Panc1 (cell line): Measurements from ENCODE around the gene PHACTR4. TPM values are rescaled to one million over a fixed set of nuclear protein-coding genes. Genes with fewer than 3 reads are reported as not detected.

Experiments used
- ATAC-seq: fragments of 200-7000 bp; cut with Tn5 transposase; 2 replicates; pipeline ENCODE4 v1.9.1; 2020; ENCODE audit warnings: mild to moderate bottlenecking, moderate library complexity
- BruUV-seq: library from RNA; stranded (reverse); fragments of 400-500 nt; replicated peaks from 2 replicates; lab custom pipeline; 2021; lab: Mats Ljungman, UMichigan
- CTCF ChIA-PET: fragments of 300-600 bp; sonication (Branson Sonifier 250); formaldehyde crosslinking; loops from one replicate; lab custom pipeline; 2022; ENCODE audit warnings: antibody characterized with exemption; lab: Charles Lee
- POLR2A ChIA-PET: fragments of 300-600 bp; sonication (Branson Sonifier 250); formaldehyde crosslinking; loops from one replicate; lab custom pipeline; 2022; ENCODE audit warnings: antibody characterized with exemption; lab: Charles Lee
- DNase-seq: peaks from one replicate; pipeline ENCODE4 v3.0.0-alpha.2; 2010; ENCODE audit warnings: low read depth, low spot score
- H3K27ac ChIP-seq: 2 replicates; pipeline ENCODE4 v1.5.1; 2011; ENCODE audit warnings: mild to moderate bottlenecking, low read length, inconsistent platforms
- H3K27me3 ChIP-seq: fragments of 200-500 bp; sonication (Bioruptor generic); 2 replicates; pipeline ENCODE4 v1.6.0; 2014; ENCODE audit warnings: low read length, inconsistent platforms; ENCODE audit not compliant: control insufficient read depth, insufficient read depth
- H3K36me3 ChIP-seq: fragments of 200-500 bp; sonication (Bioruptor generic); 2 replicates; pipeline ENCODE4 v1.5.1; 2014; ENCODE audit warnings: inconsistent platforms, mild to moderate bottlenecking, low read length, moderate library complexity; ENCODE audit not compliant: control insufficient read depth, insufficient read depth
- H3K4me1 ChIP-seq: 2 replicates; pipeline ENCODE4 v1.5.1; 2011; ENCODE audit warnings: inconsistent platforms, mild to moderate bottlenecking, low read length, moderate library complexity; ENCODE audit not compliant: control insufficient read depth, insufficient read depth
- H3K4me3 ChIP-seq, 2 experiments: 2 replicates each; pipeline ENCODE4 v1.5.1; 2011 to 2012; ENCODE audit warnings: low read depth in 2 of 2, low read length in 2 of 2, mild to moderate bottlenecking in 2 of 2, inconsistent platforms in 1 of 2, moderate library complexity in 1 of 2
- H3K9me3 ChIP-seq: fragments of 200-500 bp; sonication (Bioruptor generic); 2 replicates; pipeline ENCODE4 v1.5.1; 2014; ENCODE audit warnings: low read depth, mild to moderate bottlenecking, inconsistent platforms, low read length, moderate library complexity; ENCODE audit not compliant: control insufficient read depth, insufficient read depth
- POLR2AphosphoS5 ChIP-seq: IDR thresholded peaks from 2 replicates; pipeline ENCODE4 v1.6.1; 2012; ENCODE audit warnings: mild to moderate bottlenecking, low read depth, low read length, moderate library complexity
- SIN3A ChIP-seq: IDR thresholded peaks from 2 replicates; pipeline ENCODE4 v1.6.1; 2012; ENCODE audit warnings: low read depth, mild to moderate bottlenecking, low read length, moderate library complexity, borderline replicate concordance; ENCODE audit not compliant: insufficient read depth
- TCF7L2 ChIP-seq: IDR thresholded peaks from 2 replicates; pipeline ENCODE4 v1.6.1; 2011; ENCODE audit warnings: mild to moderate bottlenecking, low read depth, low read length, inconsistent platforms
- in situ Hi-C: cut with HindIII; loops from 2 replicates; pipeline ENCODE4 v1.10.0; 2016; ENCODE audit warnings: low sequenced_read_pairs, low pct_unique_long_range_greater_than_20kb
- intact Hi-C: fragments of 100-400 bp; cut with micrococcal nuclease; formaldehyde crosslinking; loops from one replicate; pipeline ENCODE4 v1.10.0; 2022; ENCODE audit not compliant: unreplicated experiment
- total RNA-seq: library from RNA; stranded (reverse); gene quantifications from one replicate; pipeline ENCODE4 v1.2.1, GENCODE V29; 2021; ENCODE audit not compliant: unreplicated experiment
- TF ChIP-seq, protein P1 (sequence below): fragments of 450-650 bp; IDR thresholded peaks from 2 replicates; pipeline ENCODE4 v1.5.1; 2017; ENCODE audit warnings: mild to moderate bottlenecking
- TF ChIP-seq, protein P2 (sequence below), 2 experiments: IDR thresholded peaks; 2 replicates each; pipeline ENCODE4 v1.6.1; 2011 to 2012; ENCODE audit warnings: low read depth in 2 of 2, control low read depth in 1 of 2, low read length in 1 of 2, mild to moderate bottlenecking in 1 of 2, moderate library complexity in 1 of 2; ENCODE audit not compliant: insufficient read depth in 1 of 2

The PHACTR4 gene
- total RNA-seq, 1 experiment from 2014 or later = 63.4 TPM

DNA sequence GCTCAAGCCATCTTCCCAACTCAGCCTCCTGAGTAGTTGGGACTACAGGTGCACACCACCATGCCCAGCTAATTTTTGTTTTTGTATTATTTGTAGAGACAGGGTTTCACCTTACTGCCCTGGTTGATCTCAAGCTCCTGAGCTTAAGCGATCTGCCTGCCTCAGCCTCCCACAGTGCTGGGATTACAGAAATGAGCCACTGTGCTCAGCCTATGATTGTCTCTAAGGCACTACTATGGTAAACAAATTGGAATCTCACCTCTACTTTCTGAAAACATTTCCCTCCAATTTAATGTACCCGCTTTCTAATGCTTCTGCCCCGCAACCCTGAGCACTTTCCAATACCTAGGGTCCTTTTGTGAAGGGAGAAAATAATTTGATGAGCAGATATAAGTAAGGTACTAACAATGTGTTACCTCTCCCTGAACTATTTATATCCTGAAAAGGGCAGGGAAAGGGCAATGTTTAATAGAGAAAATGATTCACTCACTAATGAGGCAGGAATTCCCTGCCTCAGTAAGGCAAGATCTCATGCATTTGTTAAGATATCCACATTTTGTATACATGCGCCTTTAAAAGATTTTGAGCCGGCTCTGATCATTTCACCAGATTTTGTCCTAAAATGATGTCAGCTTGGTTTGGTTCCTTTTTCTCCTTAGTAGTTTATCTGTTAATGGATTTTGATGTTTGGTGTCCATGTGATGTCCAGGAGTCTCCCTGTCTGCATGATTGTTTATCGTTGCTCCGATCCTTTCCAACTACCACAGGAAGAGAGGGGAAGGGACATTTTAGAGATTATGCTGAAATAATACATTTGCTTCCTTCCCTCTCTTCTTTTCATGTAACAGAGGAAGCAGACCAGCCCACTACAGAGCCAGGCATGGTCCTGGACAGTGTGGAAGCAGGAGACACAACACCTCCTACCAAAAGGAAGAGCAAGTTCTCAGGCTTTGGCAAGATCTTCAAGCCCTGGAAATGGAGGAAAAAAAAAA, 89.0 kb downstream of the PHACTR4 start:
- TF ChIP-seq POLR2AphosphoS5 (no peak), SIN3A (no peak), TCF7L2 (no peak)
- TF ChIP-seq, protein P1, sequence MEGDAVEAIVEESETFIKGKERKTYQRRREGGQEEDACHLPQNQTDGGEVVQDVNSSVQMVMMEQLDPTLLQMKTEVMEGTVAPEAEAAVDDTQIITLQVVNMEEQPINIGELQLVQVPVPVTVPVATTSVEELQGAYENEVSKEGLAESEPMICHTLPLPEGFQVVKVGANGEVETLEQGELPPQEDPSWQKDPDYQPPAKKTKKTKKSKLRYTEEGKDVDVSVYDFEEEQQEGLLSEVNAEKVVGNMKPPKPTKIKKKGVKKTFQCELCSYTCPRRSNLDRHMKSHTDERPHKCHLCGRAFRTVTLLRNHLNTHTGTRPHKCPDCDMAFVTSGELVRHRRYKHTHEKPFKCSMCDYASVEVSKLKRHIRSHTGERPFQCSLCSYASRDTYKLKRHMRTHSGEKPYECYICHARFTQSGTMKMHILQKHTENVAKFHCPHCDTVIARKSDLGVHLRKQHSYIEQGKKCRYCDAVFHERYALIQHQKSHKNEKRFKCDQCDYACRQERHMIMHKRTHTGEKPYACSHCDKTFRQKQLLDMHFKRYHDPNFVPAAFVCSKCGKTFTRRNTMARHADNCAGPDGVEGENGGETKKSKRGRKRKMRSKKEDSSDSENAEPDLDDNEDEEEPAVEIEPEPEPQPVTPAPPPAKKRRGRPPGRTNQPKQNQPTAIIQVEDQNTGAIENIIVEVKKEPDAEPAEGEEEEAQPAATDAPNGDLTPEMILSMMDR = no peak
- TF ChIP-seq, protein P2, sequence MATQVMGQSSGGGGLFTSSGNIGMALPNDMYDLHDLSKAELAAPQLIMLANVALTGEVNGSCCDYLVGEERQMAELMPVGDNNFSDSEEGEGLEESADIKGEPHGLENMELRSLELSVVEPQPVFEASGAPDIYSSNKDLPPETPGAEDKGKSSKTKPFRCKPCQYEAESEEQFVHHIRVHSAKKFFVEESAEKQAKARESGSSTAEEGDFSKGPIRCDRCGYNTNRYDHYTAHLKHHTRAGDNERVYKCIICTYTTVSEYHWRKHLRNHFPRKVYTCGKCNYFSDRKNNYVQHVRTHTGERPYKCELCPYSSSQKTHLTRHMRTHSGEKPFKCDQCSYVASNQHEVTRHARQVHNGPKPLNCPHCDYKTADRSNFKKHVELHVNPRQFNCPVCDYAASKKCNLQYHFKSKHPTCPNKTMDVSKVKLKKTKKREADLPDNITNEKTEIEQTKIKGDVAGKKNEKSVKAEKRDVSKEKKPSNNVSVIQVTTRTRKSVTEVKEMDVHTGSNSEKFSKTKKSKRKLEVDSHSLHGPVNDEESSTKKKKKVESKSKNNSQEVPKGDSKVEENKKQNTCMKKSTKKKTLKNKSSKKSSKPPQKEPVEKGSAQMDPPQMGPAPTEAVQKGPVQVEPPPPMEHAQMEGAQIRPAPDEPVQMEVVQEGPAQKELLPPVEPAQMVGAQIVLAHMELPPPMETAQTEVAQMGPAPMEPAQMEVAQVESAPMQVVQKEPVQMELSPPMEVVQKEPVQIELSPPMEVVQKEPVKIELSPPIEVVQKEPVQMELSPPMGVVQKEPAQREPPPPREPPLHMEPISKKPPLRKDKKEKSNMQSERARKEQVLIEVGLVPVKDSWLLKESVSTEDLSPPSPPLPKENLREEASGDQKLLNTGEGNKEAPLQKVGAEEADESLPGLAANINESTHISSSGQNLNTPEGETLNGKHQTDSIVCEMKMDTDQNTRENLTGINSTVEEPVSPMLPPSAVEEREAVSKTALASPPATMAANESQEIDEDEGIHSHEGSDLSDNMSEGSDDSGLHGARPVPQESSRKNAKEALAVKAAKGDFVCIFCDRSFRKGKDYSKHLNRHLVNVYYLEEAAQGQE (IDR thresholded peaks at IDR 0.05; ENCODE audit: insufficient read depth in 1 of 2, low read depth in 2 of 2, low read length in 1 of 2) = no peak
- intact Hi-C loops = no loop called here
- ATAC-seq = no peak
- DNase-seq = no peak
- Histone ChIP-seq H3K9me3 (no peaks in the 10 kb centered on the region), H3K4me3 (no peak overlapping the region), H3K27ac (no peak overlapping the region), H3K36me3 (peaks cover 4% of the 10 kb centered on the region; the same call in 1 of the 2 replicates), H3K4me1 (no peaks in the 10 kb centered on the region), H3K27me3 (no peaks in the 10 kb centered on the region)
- POLR2A ChIA-PET = interaction anchor here (0.6 kb wide), 1 partner anchor 47 kb away, joined by 3 read pairs; the partner anchor contains the start of gene RCC1
- in situ Hi-C loops = no loop called here
- CTCF ChIA-PET = no interaction called here
- BruUV-seq = no TSS peak

DNA sequence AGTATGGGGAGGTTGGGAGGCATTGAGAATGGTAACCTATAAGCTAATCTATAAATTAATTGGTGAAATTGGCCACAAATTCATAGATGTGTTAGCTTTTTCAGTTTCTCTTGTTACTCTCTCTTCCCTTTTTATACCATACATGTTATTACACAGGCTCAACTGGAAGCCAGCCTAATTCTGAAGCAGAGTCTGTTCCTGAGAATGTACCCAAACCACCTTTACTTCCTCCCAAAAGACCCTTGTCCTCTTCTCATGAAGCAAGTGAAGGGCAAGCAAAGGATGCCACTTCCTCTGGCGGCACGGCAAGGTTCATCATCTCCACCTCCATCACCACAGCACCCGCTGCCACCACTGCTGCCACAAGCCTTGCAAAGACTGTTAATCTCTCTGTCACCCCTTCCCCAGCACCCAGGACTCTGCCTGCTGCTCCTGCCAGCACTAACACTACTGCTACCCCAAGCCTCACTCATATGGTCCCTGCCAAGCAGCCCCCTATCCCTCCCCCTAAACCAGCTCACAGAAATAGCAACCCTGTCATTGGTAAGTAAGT, 96.8 kb downstream of the PHACTR4 start:
- Histone ChIP-seq H3K9me3 (no peaks in the 10 kb centered on the region), H3K27ac (no peak overlapping the region), H3K36me3 (peaks cover 13% of the 10 kb centered on the region), H3K4me3 (no peak overlapping the region), H3K4me1 (no peaks in the 10 kb centered on the region), H3K27me3 (no peaks in the 10 kb centered on the region)
- ATAC-seq (no peak), DNase-seq (no peak)
- BruUV-seq = no TSS peak
- TF ChIP-seq, protein P1 = no peak
- TF ChIP-seq, protein P2 (IDR thresholded peaks at IDR 0.05; ENCODE audit: insufficient read depth in 1 of 2, low read depth in 2 of 2, low read length in 1 of 2) = no peak
- TF ChIP-seq SIN3A = no peak
- POLR2A ChIA-PET = interaction anchor here (0.5 to 0.6 kb wide), 2 partner anchors 28 to 177 kb away, joined by 4 to 5 read pairs; partner anchors contain the start of gene TAF12
- in situ Hi-C loops (no loop called here), intact Hi-C loops (no loop called here)
- CTCF ChIA-PET = interaction anchor here (0.6 kb wide), 1 partner anchor 15 kb away, joined by 4 read pairs; no protein-coding TSS in a partner anchor
